Measurements from ENCODE around the gene TKTL1.

The TKTL1 gene

DNA sequence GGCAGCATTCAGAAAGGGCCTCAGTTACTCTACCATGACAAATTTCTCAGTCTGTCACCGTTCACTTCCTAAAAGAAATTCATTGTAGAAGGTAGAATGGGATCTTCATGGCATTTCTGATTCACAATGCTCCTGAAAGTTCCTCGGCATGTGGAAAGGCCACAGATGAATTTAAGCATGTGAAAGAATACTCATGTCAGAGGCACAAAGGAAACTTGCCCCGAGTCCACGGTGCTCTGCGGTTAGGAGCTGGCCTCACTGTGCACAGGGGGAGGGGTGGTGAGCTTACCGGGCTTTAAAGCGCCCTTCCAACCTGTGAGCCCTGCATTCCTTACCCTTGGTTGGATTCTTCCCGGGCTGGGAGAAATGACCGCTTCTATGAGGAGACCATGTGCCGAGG, 9.3 kb downstream of the TKTL1 start:
- no peak for DNase-seq
- TF ChIP-seq POLR2A (IDR thresholded peaks at IDR 0.05; ENCODE audit: low read length) = no peak
- no peak for TF ChIP-seq GATA1 (IDR thresholded peaks at IDR 0.05; ENCODE audit: low read depth, low read length)

DNA sequence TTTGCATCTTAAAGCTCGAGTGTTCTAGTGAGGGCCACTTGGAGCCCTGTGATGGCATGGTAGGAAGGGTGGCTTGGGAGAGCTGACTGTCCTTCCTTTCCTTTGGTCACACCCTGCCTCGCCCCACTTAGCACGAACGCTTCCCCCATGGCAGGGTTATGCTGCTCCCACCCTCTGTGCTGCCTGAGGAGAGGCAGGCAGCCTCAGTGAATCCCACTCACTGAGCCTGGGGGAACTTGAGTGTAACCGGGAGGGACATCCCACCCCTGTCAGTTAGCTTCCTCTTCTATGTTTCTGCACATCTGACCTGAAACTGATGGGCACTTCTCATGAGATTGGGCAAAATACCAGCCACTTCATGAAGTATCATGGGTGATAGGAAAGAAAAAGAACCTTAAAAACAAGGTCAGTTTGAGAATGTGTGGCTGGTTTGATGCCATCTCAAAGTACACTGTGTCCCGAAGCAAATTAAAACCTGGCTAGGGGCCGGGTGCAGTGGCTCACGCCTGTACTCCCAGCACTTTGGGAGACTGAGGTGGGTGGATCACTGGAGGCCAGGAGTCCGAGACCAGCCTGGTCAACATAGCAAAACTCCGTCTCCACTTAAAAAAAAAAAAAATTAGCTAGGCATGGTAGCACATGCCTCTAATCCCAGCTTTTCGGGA, 10.1 kb downstream of the TKTL1 start:
- TF ChIP-seq GATA1 (IDR thresholded peaks at IDR 0.05; ENCODE audit: low read depth, low read length) (no peak), POLR2A (IDR thresholded peaks at IDR 0.05; ENCODE audit: low read length) (no peak)
- DNase-seq = no peak

DNA sequence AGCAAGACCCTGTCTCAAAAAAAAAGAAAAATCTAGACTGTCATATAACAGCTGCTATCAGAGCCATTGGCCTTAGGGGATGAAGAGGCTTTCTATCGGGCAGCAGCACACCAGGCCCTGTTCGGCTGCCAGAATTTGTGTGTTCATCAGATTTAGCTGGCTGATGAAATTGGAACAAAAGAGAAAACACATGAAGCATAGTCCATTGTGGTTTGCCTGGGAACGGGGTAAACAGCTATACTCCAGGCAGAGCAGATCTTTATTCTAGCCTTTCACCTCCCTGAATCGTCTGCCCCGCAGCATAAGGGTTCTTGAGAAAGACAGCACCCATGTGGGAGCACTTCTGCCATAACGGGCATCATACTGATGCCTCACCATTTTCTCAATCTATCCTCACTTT, 11.6 kb downstream of the TKTL1 start:
- DNase-seq = no peak
- TF ChIP-seq GATA1 (IDR thresholded peaks at IDR 0.05; ENCODE audit: low read depth, low read length) = no peak
- no peak for TF ChIP-seq POLR2A (IDR thresholded peaks at IDR 0.05; ENCODE audit: low read length)

DNA sequence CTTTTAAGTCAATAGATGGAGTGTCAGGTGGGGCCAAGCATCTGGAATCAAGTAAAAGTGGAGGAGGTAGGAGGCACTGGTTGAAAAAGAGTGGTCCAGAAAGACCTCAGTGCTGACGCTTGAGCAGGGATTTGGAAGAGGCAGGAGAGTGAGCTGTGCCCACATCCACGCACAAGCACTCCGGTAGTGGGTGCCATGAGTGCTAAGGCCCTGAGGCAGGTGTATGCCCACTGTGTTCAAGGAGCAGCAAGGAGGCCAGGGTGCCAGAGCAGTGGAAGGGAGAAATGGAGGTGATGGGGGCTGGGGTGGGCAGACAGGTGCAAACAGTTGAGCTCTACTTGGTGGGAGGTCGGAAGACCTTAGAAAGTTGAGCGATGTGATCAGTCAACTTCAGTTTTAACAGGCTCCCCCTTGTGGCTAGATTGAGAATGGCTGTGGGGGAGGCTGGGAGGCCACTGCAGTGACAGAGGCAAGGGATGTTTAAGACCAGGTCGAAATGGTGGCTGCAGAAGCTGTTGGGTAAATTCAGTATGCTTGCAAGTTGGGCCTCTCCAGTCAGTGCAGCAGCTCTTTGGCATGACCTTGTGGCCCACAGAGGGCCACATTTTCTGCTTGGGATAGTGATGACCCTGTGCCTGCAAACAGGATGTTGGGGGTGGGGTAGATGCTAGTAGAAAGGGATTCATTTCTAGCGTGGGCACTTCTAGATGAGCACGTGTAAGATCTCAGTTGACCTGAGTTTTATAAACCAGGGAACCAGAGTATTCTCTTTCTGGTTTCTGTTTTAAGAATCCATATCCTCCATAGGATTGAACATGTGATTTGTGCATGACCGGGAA, 12.7 kb downstream of the TKTL1 start:
- TF ChIP-seq GATA1 (IDR thresholded peaks at IDR 0.05; ENCODE audit: low read depth, low read length) = no peak
- no peak for TF ChIP-seq POLR2A (IDR thresholded peaks at IDR 0.05; ENCODE audit: low read length)
- peak; percentile 60 to 77 for DNase-seq

DNA sequence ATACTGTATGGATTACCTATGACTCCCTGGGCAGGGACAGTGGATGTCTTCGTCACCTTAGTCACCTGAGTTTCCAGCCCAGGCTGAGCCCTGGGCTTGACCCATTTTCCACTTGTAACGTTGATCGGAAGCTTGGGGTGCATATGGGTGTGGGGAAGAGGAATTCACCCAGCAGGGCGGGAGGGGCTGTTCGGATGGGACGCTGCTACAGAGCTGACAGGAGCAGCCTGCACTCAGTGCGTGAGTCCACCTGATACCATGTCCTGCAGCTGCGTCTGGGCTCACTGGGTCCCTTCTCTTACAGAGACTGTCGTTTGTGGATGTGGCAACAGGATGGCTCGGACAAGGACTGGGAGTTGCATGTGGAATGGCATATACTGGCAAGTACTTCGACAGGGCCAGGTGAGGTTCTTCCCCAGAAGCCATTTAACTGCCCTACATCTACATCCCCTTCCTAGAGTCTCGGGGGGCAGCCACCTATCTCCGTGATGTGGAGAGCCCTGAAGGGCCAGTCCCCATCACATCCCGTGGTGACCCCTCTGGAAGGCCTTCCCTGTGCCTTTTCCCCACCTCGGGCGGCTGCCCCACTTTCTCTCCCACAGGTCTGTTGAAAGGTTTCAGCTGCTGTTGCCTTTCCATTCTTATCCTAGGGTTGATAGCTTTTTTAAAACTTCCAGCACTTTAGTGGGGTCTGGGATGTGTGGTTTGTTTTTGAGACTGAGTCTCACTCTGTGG, 13.6 kb downstream of the TKTL1 start:
- no peak for DNase-seq
- TF ChIP-seq GATA1 (IDR thresholded peaks at IDR 0.05; ENCODE audit: low read depth, low read length) (no peak), POLR2A (IDR thresholded peaks at IDR 0.05; ENCODE audit: low read length) (no peak)

DNA sequence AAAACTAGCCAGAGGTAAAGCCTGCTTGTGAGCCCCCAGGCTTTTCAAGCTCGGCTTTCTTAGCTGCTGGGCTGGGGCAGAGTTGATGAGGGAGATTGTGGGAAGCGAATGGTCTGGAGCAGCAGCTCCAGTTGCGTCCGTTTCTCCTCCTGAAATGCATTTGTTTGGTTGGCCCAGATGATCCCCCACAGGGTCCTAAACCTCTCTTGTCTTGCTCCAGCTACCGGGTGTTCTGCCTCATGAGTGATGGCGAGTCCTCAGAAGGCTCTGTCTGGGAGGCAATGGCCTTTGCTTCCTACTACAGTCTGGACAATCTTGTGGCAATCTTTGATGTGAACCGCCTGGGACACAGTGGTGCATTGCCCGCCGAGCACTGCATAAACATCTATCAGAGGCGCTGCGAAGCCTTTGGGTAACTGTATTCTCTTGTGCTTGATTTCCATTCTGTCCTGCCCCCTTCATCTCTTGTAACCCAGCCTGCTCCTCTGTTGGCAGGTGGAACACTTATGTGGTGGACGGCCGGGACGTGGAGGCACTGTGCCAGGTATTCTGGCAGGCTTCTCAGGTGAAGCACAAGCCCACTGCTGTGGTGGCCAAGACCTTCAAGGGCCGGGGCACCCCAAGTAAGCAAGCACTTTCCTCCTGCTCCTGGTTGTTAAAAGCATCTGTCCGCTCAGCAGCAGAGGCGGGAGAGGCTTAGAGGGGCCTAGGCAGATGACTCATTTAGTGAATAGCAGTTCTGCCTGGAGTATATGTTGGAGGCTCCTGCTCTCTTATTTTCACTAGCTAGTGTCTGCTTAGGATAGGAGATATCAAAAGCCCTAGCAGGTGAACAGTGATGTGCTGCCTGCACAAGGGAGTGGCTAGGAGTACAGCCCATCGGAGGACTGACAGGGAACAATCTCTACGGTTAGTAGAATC, 15.3 kb downstream of the TKTL1 start:
- DNase-seq = no peak
- TF ChIP-seq POLR2A (IDR thresholded peaks at IDR 0.05; ENCODE audit: low read length) = no peak
- TF ChIP-seq GATA1 (IDR thresholded peaks at IDR 0.05; ENCODE audit: low read depth, low read length) = no peak

DNA sequence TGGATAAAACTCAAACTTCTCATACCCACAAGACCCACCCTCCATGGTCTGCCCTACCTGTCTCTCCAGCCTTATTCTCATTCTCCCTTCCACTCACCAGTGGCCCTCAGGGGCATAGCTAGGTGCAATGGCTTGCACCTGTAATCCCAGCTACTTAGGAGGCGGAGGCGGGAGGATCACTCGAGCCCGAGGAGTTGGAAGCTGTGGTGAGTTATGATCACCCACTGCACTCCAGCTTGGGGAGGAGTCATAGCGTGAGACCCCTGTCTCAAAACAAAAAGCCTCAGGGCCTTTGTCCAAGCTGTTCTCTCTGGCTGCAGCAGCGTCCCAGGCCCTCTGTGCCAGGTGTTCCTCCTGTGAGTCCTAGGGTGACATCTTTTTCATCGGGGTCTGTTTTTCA, 16.5 kb downstream of the TKTL1 start:
- no peak for TF ChIP-seq POLR2A (IDR thresholded peaks at IDR 0.05; ENCODE audit: low read length)
- TF ChIP-seq GATA1 (IDR thresholded peaks at IDR 0.05; ENCODE audit: low read depth, low read length) = no peak

DNA sequence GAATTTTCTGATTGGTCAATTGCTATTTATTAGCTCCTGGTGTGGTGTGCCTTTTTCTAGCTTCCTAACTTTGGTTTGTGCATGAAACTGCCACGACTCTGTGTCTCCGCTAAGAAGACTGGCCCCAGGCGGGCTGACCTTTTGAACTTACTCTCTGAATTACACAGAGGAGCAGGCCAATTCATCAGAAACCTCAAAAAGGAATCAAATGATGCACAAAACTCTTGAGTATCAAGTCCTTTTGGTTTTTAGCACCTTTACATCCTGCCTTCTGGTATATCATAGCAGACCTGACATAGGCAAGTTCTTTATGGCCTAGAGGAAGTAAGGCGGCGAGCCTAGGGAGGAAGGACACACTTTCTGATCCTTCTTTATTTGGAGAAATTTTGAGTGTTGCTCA, 17.6 kb downstream of the TKTL1 start:
- no peak for TF ChIP-seq GATA1 (IDR thresholded peaks at IDR 0.05; ENCODE audit: low read depth, low read length)
- TF ChIP-seq POLR2A (IDR thresholded peaks at IDR 0.05; ENCODE audit: low read length) = no peak
- DNase-seq = no peak

More for the DNA sequence above, 16.5 kb downstream of the TKTL1 start:
- DNase-seq = no peak

DNA sequence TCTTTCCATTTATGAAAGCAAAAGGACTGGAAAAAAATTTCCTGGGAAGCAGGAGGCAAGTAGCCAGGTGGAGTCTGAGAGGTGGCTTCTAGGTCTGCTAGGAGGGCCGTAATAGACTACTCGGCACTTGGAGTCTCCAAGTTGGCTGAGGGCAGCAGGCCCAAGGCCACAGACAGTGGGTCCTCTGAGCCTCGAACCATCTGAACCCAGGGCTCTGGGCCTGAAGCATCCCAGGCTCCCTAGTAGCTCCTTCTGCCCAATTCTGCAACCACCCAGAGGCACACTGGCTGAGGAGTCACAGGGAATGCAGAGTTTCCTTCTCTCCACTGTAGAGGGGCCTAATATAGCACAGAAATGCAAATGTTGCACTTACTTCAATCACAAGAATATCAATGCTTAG, 19.8 kb downstream of the TKTL1 start:
- no peak for TF ChIP-seq POLR2A (IDR thresholded peaks at IDR 0.05; ENCODE audit: low read length)
- no peak for TF ChIP-seq GATA1 (IDR thresholded peaks at IDR 0.05; ENCODE audit: low read depth, low read length)
- DNase-seq = no peak

DNA sequence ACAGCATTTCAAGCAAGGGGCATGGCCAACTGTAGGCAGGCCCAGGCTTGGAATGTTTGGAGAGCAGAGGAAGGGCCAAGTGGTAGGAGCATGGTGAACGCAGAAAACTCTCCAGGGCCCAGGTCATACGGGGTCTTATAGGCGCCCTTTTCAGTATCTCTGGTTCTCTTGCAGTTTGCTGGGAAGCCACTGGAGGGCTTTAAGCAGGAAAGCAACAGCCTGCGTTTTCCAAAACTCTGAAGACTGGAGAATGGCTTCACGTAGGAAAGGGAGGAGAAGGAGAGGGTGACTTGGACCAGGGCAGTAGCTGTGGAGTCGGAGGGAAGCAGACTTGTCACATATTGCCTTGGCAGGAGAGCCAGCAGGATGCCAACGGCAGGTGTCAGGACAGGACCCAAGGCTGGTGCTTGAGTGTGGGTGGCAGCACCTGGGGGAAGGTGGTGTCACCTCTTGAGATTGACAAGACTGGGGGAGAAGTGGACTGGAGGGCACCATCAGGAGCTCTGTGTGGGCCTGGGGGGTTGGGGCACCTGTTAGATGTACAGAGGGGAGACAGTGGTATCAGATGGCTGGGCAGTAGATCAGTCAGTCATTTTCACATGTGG, 21.9 kb downstream of the TKTL1 start:
- TF ChIP-seq GATA1 (IDR thresholded peaks at IDR 0.05; ENCODE audit: low read depth, low read length) (no peak), POLR2A (IDR thresholded peaks at IDR 0.05; ENCODE audit: low read length) (no peak)
- DNase-seq = peak in 1 of 2 experiments; percentile 16

DNA sequence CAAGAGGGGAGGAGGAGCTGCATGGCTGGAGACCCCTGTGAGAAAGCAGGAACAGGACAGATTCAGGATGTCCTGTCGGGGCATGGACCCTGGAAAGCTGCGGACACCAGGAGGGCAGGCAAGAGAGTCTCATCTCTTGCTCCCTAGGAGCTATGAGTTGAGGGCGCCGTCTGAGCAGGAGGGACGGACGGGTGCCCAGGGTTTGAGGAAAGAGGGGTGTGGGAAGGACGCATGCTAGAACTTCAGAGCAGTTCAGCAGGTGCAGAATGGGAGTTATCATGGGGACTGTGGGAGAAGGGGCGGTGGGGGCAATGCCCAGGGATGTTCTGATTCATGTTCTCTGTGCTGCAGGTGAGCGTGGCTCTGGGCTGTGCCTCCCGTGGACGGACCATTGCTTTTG, 24.8 kb downstream of the TKTL1 start:
- DNase-seq = no peak
- TF ChIP-seq GATA1 (IDR thresholded peaks at IDR 0.05; ENCODE audit: low read depth, low read length) (no peak), POLR2A (IDR thresholded peaks at IDR 0.05; ENCODE audit: low read length) (no peak)

DNA sequence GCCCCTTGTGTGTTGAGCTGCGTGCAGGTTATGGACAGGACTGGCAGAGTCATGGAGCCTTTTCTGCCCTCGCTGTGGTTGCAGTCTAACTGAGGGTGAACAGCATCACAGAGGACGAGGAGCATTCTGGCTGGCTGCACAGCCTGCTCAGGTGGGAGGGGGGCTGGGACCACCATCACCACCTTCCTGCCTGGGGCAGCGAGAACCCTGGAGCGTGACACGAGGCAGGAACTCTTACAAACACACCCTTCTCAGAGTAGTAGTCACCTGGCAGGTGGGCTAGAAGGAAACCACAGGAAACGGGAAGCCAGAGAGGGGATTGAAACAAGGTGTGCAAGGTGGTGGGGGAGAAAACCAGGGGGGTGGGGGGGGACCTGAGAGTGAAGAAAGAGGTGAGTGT, 25.6 kb downstream of the TKTL1 start:
- DNase-seq = no peak
- TF ChIP-seq GATA1 (IDR thresholded peaks at IDR 0.05; ENCODE audit: low read depth, low read length) (no peak), POLR2A (IDR thresholded peaks at IDR 0.05; ENCODE audit: low read length) (no peak)

DNA sequence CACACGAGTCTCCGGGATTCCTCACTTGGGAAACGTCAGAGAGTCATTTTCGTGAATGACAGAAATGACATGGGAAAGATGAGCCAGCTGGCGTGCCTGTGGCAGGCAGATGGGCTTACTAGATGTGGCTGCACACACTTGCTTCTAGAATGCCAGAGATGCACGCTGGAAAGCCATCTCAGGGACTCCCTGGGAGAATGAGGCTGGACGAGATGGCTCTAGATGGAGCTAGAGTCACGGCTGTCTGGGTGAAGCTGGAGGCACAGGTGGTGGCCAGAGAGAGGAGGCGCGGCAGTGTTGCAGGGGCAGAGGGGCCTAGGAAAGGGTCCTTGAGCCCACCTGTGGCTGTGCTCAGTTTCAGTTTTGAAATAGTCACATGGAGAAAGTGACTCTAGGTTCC, 26.0 kb downstream of the TKTL1 start:
- DNase-seq = no peak
- TF ChIP-seq POLR2A (IDR thresholded peaks at IDR 0.05; ENCODE audit: low read length) (no peak), GATA1 (IDR thresholded peaks at IDR 0.05; ENCODE audit: low read depth, low read length) (no peak)
